Gastroesophageal sphincter (tissue), 4 donors: Measurements from ENCODE around the gene SYNGR2. TPM values are rescaled to one million over a fixed set of nuclear protein-coding genes. Genes with fewer than 3 reads are reported as not detected.
A peak's percentile ranks its signal among the peaks of the same experiment; 100 is the strongest.

Experiments used
- ATAC-seq: fragments of 150-250 bp; one replicate; pipeline ENCODE4 v1.9.1; 2016; ENCODE audit warnings: mild to moderate bottlenecking, moderate library complexity
- H3K27ac ChIP-seq, 4 donors: fragments of 200-600 bp; sonication (generic) in 3 of 4; 1 replicate in 3 of 4; 2 replicates in 1 of 4; pipeline ENCODE4 v1.5.1; 2016 to 2019
- H3K27me3 ChIP-seq: fragments of 200-600 bp; sonication (generic); one replicate; pipeline ENCODE4 v1.5.1; 2019
- H3K36me3 ChIP-seq, 2 donors: fragments of 200-600 bp; sonication (generic); one replicate each; pipeline ENCODE4 v1.5.1; 2019; ENCODE audit warnings: control low read depth in 1 of 2
- H3K4me1 ChIP-seq, 3 donors: fragments of 200-600 bp; sonication (generic); 1 replicate in 2 of 3; 2 replicates in 1 of 3; pipeline ENCODE4 v1.5.1; 2016 to 2019; ENCODE audit warnings: control low read depth in 2 of 3
- H3K4me3 ChIP-seq, 2 donors: fragments of 200-600 bp; sonication (generic); one replicate each; pipeline ENCODE4 v1.5.1; 2019; ENCODE audit warnings: mild to moderate bottlenecking in 1 of 2, moderate library complexity in 1 of 2
- H3K9me3 ChIP-seq, 3 donors: fragments of 200-600 bp; sonication (generic); one replicate each; pipeline ENCODE4 v1.5.1; 2017 to 2019; ENCODE audit warnings: control low read depth in 2 of 3
- CTCF ChIP-seq, 4 experiments: fragments of 200-600 bp in 2 of 4; fragments of 450-650 bp in 2 of 4; sonication (generic) in 1 of 4; IDR thresholded peaks; one replicate each; pipeline ENCODE4 v1.5.1; 2017 to 2019; ENCODE audit warnings: antibody characterized with exemption in 4 of 4, mild to moderate bottlenecking in 2 of 4, moderate library complexity in 2 of 4
- EP300 ChIP-seq: sonication (generic); formaldehyde crosslinking; IDR thresholded peaks from one replicate; pipeline ENCODE4 v1.6.1; 2017; ENCODE audit warnings: antibody characterized with exemption, mild to moderate bottlenecking
- POLR2A ChIP-seq, 2 donors: fragments of 450-650 bp; IDR thresholded peaks; one replicate each; pipeline ENCODE4 v1.6.1; 2017; ENCODE audit warnings: antibody characterized with exemption in 2 of 2, mild to moderate bottlenecking in 2 of 2, moderate library complexity in 1 of 2
- POLR2AphosphoS5 ChIP-seq: sonication (generic); formaldehyde crosslinking; IDR thresholded peaks from one replicate; pipeline ENCODE4 v1.6.1; 2017; ENCODE audit warnings: antibody characterized with exemption
- WGBS, 2 donors: methylation state at CpG; one replicate each; pipeline ENCODE4 v1.1.5; 2018; ENCODE audit warnings: low coverage in 1 of 2; 5-methylcytosine and 5-hydroxymethylcytosine counted together
- total RNA-seq, 4 donors: library from RNA; depleted of rRNA; stranded (reverse); fragments of >200 nt; gene quantifications; one replicate each; pipeline ENCODE4 v1.1.0, GENCODE V29; 2016

SYNGR2 gene
- total RNA-seq, 4 donors from 2014 or later, result 49.9 to 151 (median 81.2) TPM

GRCh38 chr17:78176548-78177025 is 8.2 kb downstream of the SYNGR2 start:
- H3K27ac ChIP-seq, result peak overlapping the region in 3 of 4 donors; percentile 91 to 98 (median 98)
- 10 to 73% methylated on average over 2 to 4 of the region's 14 CpGs for WGBS, 2 donors
- no peaks in the 10 kb centered on the region for H3K27me3 ChIP-seq
- H3K4me1 ChIP-seq, result peaks cover 0 to 100% (median 59%) of the 10 kb centered on the region in 3 donors
- H3K9me3 ChIP-seq, result no peaks in the 10 kb centered on the region
- H3K4me3 ChIP-seq, result no peak overlapping the region
- peaks cover 0 to 6% of the 10 kb centered on the region in 2 donors for H3K36me3 ChIP-seq
- TF ChIP-seq CTCF (IDR thresholded peaks at IDR 0.05), result peak in 3 of 4 experiments; percentile 83 to 95 (median 91)
- no peak for TF ChIP-seq POLR2A (IDR thresholded peaks at IDR 0.05)
- TF ChIP-seq POLR2AphosphoS5, result peak; percentile 23
- no peak for TF ChIP-seq EP300
- no peak for ATAC-seq

GRCh38 chr17:78179372-78179771 is 11.0 kb downstream of the SYNGR2 start:
- 55% methylated on average over 2 of the region's 17 CpGs; no CpG with 5 or more reads in 1 of the 2 donors for WGBS, 2 donors
- Histone ChIP-seq H3K4me1 (peaks cover 0 to 95% (median 36%) of the 10 kb centered on the region in 3 donors), H3K36me3 (no peaks in the 10 kb centered on the region), H3K27me3 (no peaks in the 10 kb centered on the region), H3K4me3 (peak overlapping the region in 1 of 2 donors; percentile 19), H3K27ac (peak overlapping the region; percentile 82 to 98 (median 90)), H3K9me3 (no peaks in the 10 kb centered on the region)
- no peak for TF ChIP-seq EP300
- TF ChIP-seq POLR2AphosphoS5, result peak; percentile 92
- peak in 1 of 2 donors; percentile 29 for TF ChIP-seq POLR2A (IDR thresholded peaks at IDR 0.05)
- no peak for TF ChIP-seq CTCF (IDR thresholded peaks at IDR 0.05)
- ATAC-seq, result peak; percentile 83

- Histone ChIP-seq H3K36me3 (no peaks in the 10 kb centered on the region), H3K4me3 (no peak overlapping the region), H3K27me3 (no peaks in the 10 kb centered on the region), H3K4me1 (peaks cover 0 to 95% (median 30%) of the 10 kb centered on the region in 3 donors), H3K9me3 (no peaks in the 10 kb centered on the region), H3K27ac (peak overlapping the region; percentile 82 to 98 (median 90))
- TF ChIP-seq EP300 (no peak), POLR2AphosphoS5 (no peak), CTCF (IDR thresholded peaks at IDR 0.05) (no peak), POLR2A (IDR thresholded peaks at IDR 0.05) (no peak)
- WGBS, 2 donors, result 0 to 45% methylated on average over 1 to 4 of the region's 14 CpGs
- no peak for ATAC-seq
These were observed 11.7 kb downstream of the SYNGR2 start for GRCh38 chr17:78180083-78180482.

- peak; percentile 35 for ATAC-seq
- no peak for TF ChIP-seq POLR2A (IDR thresholded peaks at IDR 0.05)
- peak; percentile 86 for TF ChIP-seq POLR2AphosphoS5
- TF ChIP-seq EP300, result no peak
- TF ChIP-seq CTCF (IDR thresholded peaks at IDR 0.05), result no peak
- Histone ChIP-seq H3K27ac (peak overlapping the region; percentile 82 to 98 (median 90)), H3K36me3 (no peaks in the 10 kb centered on the region), H3K27me3 (no peaks in the 10 kb centered on the region), H3K9me3 (no peaks in the 10 kb centered on the region), H3K4me1 (peaks cover 2 to 95% (median 27%) of the 10 kb centered on the region in 3 donors), H3K4me3 (no peak overlapping the region)
- 12 to 17% methylated on average over 1 of the region's 2 CpGs for WGBS, 2 donors
These were observed 12.1 kb downstream of the SYNGR2 start for GRCh38 chr17:78180508-78180907.

GRCh38 chr17:78182504-78182903 is 14.1 kb downstream of the SYNGR2 start:
- Histone ChIP-seq H3K4me1 (peaks cover 5 to 93% (median 26%) of the 10 kb centered on the region in 3 donors), H3K36me3 (no peaks in the 10 kb centered on the region), H3K4me3 (no peak overlapping the region), H3K9me3 (no peaks in the 10 kb centered on the region), H3K27ac (peak overlapping the region in 3 of 4 donors; percentile 77 to 84 (median 77)), H3K27me3 (no peaks in the 10 kb centered on the region)
- TF ChIP-seq POLR2AphosphoS5, result no peak
- TF ChIP-seq CTCF (IDR thresholded peaks at IDR 0.05), result no peak
- no peak for TF ChIP-seq POLR2A (IDR thresholded peaks at IDR 0.05)
- TF ChIP-seq EP300, result no peak
- ATAC-seq, result no peak
- WGBS, 2 donors, result 90 to 93% methylated on average over 3 to 11 of the region's 13 CpGs
